ENCODE results near the gene GZF1. TPM values are rescaled to one million over a fixed set of nuclear protein-coding genes. Genes with fewer than 3 reads are reported as not detected.

Gene GZF1
- total RNA-seq, 1 donor from 2014 or later = 12.9 TPM

- no peak overlapping the region for H3K4me3 Mint-ChIP-seq
- Histone ChIP-seq H4K20me1 (ENCODE audit: low read depth) (peaks cover 78% of the 10 kb centered on the region), H3K27me3 (no peaks in the 10 kb centered on the region), H3K4me1 (peaks cover 6% of the 10 kb centered on the region), H3K4me3 (no peak overlapping the region), H3K9me3 (ENCODE audit: low read depth) (no peaks in the 10 kb centered on the region), H3K79me2 (ENCODE audit: low read depth) (peaks cover 91% of the 10 kb centered on the region), H3F3A (ENCODE audit: low read depth) (no peaks in the 10 kb centered on the region), H3K4me2 (no peak overlapping the region), H3K27ac (no peak overlapping the region), H2AFZ (replicated peaks) (no peak overlapping the region), H3K36me3 (no peaks in the 10 kb centered on the region), H3K9ac (no peak overlapping the region)
- no peak for DNase-seq (ENCODE audit: low spot score)
- H3K4me1 Mint-ChIP-seq = no peaks in the 10 kb centered on the region
- H3K9me3 Mint-ChIP-seq = no peaks in the 10 kb centered on the region
- TF ChIP-seq CTCF (IDR thresholded peaks at IDR 0.05) (no peak), EZH2phosphoT487 (IDR thresholded peaks at IDR 0.05) (no peak), EZH2 (IDR thresholded peaks at IDR 0.05) (no peak)
- H3K27me3 Mint-ChIP-seq (ENCODE audit: insufficient read depth, low read depth) = no peaks in the 10 kb centered on the region
- H3K36me3 Mint-ChIP-seq = peaks cover 14% of the 10 kb centered on the region
- H3K27ac Mint-ChIP-seq = no peak overlapping the region
Observed at GRCh38 chr20:23406880-23407279, 44.9 kb downstream of the GZF1 start.

GRCh38 chr20:23407781-23408464, 45.9 kb downstream of the GZF1 start:
- H3K79me2 ChIP-seq (ENCODE audit: low read depth) = peaks cover 99% of the 10 kb centered on the region
- Mint-ChIP-seq H3K27ac (no peak overlapping the region), H3K36me3 (peaks cover 12% of the 10 kb centered on the region), H3K4me1 (no peaks in the 10 kb centered on the region), H3K27me3 (ENCODE audit: insufficient read depth, low read depth) (no peaks in the 10 kb centered on the region), H3K9me3 (no peaks in the 10 kb centered on the region), H3K4me3 (no peak overlapping the region)
- no peak overlapping the region for H3K4me3 ChIP-seq
- no peak overlapping the region for H2AFZ ChIP-seq (replicated peaks)
- no peaks in the 10 kb centered on the region for H3F3A ChIP-seq (ENCODE audit: low read depth)
- peaks cover 87% of the 10 kb centered on the region for H4K20me1 ChIP-seq (ENCODE audit: low read depth)
- DNase-seq (ENCODE audit: low spot score) = no peak
- no peak overlapping the region for H3K27ac ChIP-seq
- peaks cover 6% of the 10 kb centered on the region for H3K4me1 ChIP-seq
- H3K4me2 ChIP-seq = no peak overlapping the region
- H3K27me3 ChIP-seq = no peaks in the 10 kb centered on the region
- TF ChIP-seq CTCF (IDR thresholded peaks at IDR 0.05) (no peak), EZH2phosphoT487 (IDR thresholded peaks at IDR 0.05) (no peak), EZH2 (IDR thresholded peaks at IDR 0.05) (no peak)
- no peaks in the 10 kb centered on the region for H3K9me3 ChIP-seq (ENCODE audit: low read depth)
- H3K36me3 ChIP-seq = no peaks in the 10 kb centered on the region
- H3K9ac ChIP-seq = no peak overlapping the region

- no peaks in the 10 kb centered on the region for H3K9me3 Mint-ChIP-seq
- Histone ChIP-seq H3K4me1 (peaks cover 6% of the 10 kb centered on the region), H2AFZ (replicated peaks) (no peak overlapping the region), H3K4me2 (no peak overlapping the region), H3K79me2 (ENCODE audit: low read depth) (peaks cover 100% of the 10 kb centered on the region), H3K36me3 (no peaks in the 10 kb centered on the region), H3K9ac (no peak overlapping the region), H3K27ac (no peak overlapping the region), H3K4me3 (no peak overlapping the region), H3K9me3 (ENCODE audit: low read depth) (no peaks in the 10 kb centered on the region), H3F3A (ENCODE audit: low read depth) (no peaks in the 10 kb centered on the region), H4K20me1 (ENCODE audit: low read depth) (peaks cover 90% of the 10 kb centered on the region), H3K27me3 (no peaks in the 10 kb centered on the region)
- no peaks in the 10 kb centered on the region for H3K4me1 Mint-ChIP-seq
- no peaks in the 10 kb centered on the region for H3K27me3 Mint-ChIP-seq (ENCODE audit: insufficient read depth, low read depth)
- no peak for TF ChIP-seq CTCF (IDR thresholded peaks at IDR 0.05)
- TF ChIP-seq EZH2 (IDR thresholded peaks at IDR 0.05) = no peak
- no peak for TF ChIP-seq EZH2phosphoT487 (IDR thresholded peaks at IDR 0.05)
- H3K36me3 Mint-ChIP-seq = peaks cover 12% of the 10 kb centered on the region
- no peak overlapping the region for H3K4me3 Mint-ChIP-seq
- DNase-seq (ENCODE audit: low spot score) = no peak
- no peak overlapping the region for H3K27ac Mint-ChIP-seq
Observed at GRCh38 chr20:23408957-23409356, 47.0 kb downstream of the GZF1 start.

Measured in neural progenitor cell (in vitro differentiated cells).